GM18868 (cell line): ENCODE data around the gene GSTK1.
"Not testable (repeated sequence)": the region's sequence is repeated elsewhere in the genome, so short reads cannot be mapped to it uniquely, and the experiment has no call there.

Experiments used
- ATAC-seq: cut with Tn5 transposase; IDR thresholded peaks from one replicate; pipeline ENCODE4 v1.9.1; 2021; ENCODE audit warnings: mild to moderate bottlenecking, moderate library complexity; ENCODE audit not compliant: unreplicated experiment

GSTK1 gene

GRCh38 chr7:143265017-143265693, 1.9 kb downstream of the GSTK1 start:
- ATAC-seq: no peak

GRCh38 chr7:143269251-143269650, 6.0 kb downstream of the GSTK1 start:
- no peak for ATAC-seq

- ATAC-seq: no peak
Observed at GRCh38 chr7:143271240-143271639, 8.0 kb downstream of the GSTK1 start.

- no peak for ATAC-seq
Observed at GRCh38 chr7:143272871-143273270, 9.6 kb downstream of the GSTK1 start.

GRCh38 chr7:143279186-143280098, 16.2 kb downstream of the GSTK1 start:
- ATAC-seq: no peak

- ATAC-seq: no peak
Observed at GRCh38 chr7:143280160-143280559, 16.9 kb downstream of the GSTK1 start.

GRCh38 chr7:143280566-143280965, 17.3 kb downstream of the GSTK1 start:
- ATAC-seq: no peak

- no peak for ATAC-seq
Observed at GRCh38 chr7:143281529-143281928, 18.3 kb downstream of the GSTK1 start.

- ATAC-seq: no peak
Observed at GRCh38 chr7:143282124-143282523, 18.9 kb downstream of the GSTK1 start.

- no peak for ATAC-seq
Observed at GRCh38 chr7:143283381-143283780, 20.1 kb downstream of the GSTK1 start.

- no peak for ATAC-seq
Observed at GRCh38 chr7:143284591-143285469, 21.6 kb downstream of the GSTK1 start, which contains the start of gene TMEM139. TMEM139 (plus strand) TSS chr7:143284958; CDS start chr7:143285958, 1,000 bp downstream.

GRCh38 chr7:143285470-143285778, 22.2 kb downstream of the GSTK1 start:
- no peak for ATAC-seq

GRCh38 chr7:143285806-143286521, 22.7 kb downstream of the GSTK1 start:
- no peak for ATAC-seq

GRCh38 chr7:143286522-143286890, 23.3 kb downstream of the GSTK1 start:
- ATAC-seq: no peak

GRCh38 chr7:143287339-143287934, 24.2 kb downstream of the GSTK1 start:
- ATAC-seq: no peak

- peak; percentile 86 for ATAC-seq
Observed at GRCh38 chr7:143287935-143288826, 24.9 kb downstream of the GSTK1 start, which contains the start of gene CASP2. CASP2 (plus strand) TSS chr7:143288351; CDS start chr7:143288456, 105 bp downstream.

GRCh38 chr7:143288836-143289235, 25.6 kb downstream of the GSTK1 start:
- ATAC-seq: no peak

- ATAC-seq: no peak
Observed at GRCh38 chr7:143289421-143289820, 26.2 kb downstream of the GSTK1 start.

- not testable (repeated sequence) for ATAC-seq
Observed at GRCh38 chr7:143289888-143290287, 26.6 kb downstream of the GSTK1 start.
